GF-D8 (cell line): ENCODE data around the gene TTPAL.

Experiments used
- DNase-seq: peaks from one replicate; lab custom pipeline; 2025; lab: John Stamatoyannopoulos, UW

TTPAL gene

DNA sequence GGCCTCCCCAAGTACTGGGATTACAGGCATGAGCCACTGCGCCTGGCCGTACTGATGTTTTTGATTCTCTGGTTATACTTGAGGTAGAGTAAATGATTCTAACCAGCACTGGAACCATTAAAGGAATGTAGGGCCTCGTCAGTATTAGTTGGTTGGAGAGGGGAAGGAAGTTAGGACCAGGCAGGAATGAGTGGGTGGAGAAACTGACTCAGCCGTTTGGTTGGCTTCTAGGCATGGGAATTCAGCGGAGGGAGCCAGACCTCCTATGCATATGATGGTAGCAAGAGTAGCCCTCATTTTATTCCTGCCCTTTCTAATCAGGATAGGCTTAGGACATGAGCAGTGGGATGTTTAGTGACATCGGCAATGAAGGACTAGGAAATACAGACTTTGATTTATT is 65.2 kb downstream of the TTPAL start:
- DNase-seq: no peak

DNA sequence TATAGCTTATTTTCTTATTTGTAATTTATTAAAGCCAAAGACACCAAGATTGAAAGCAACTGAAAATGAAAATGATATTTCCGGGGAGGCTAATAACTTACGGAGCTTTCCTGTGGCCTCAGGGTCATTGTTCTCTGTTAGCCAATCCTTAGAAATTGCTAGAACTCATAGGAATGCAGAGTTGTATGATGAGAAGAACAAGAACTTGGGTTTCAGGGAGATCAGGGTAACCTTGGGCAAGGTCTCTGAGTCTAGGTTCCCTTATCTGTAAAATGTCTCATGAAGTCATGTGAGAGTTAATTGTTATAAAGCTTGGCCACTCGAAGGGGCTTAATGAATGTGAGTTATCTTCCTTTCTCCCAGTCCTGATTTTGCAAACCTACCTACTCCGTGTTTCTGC is 66.3 kb downstream of the TTPAL start:
- no peak for DNase-seq

DNA sequence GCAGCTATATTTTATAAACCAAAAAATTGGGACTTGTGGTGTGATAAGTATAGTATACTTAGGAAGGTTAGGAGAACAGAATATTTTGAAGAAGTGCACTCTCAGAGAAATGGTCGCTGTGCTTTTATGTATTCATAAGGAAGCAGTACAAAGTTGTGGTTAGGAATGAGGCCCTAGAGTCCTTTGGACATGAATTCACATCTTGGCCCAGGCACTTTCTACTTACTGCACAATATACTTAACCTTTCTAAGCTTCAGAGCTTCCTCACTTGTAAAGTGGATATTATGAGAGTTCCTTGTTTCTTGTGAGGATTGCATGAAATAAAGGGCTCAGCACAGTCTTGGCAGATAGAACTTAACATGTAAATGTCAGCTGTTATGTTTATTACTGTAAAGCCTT is 67.2 kb downstream of the TTPAL start:
- DNase-seq: no peak

- no peak for DNase-seq
Measured at GRCh38 chr20:44543358-44543757, 67.7 kb downstream of the TTPAL start.
